HEK293T (cell line): ENCODE results near the gene ADGRB2.

Source experiments
- CTCF ChIA-PET: fragments of 350-600 bp; formaldehyde crosslinking; extraction: SDS; loops from one replicate; lab custom pipeline; 2021; ENCODE audit warnings: antibody characterized with exemption, inconsistent platforms; lab: Yijun Ruan, JAX
- POLR2A ChIA-PET: fragments of 350-600 bp; formaldehyde crosslinking; extraction: SDS; loops from one replicate; lab custom pipeline; 2020; ENCODE audit warnings: antibody characterized with exemption, inconsistent platforms; lab: Yijun Ruan, JAX
- DNase-seq: peaks from one replicate; pipeline ENCODE4 v3.0.0; 2012; ENCODE audit warnings: mixed read lengths; ENCODE audit errors: extremely low spot score
- ARNT ChIP-seq: fragments of 450-650 bp; IDR thresholded peaks from 2 replicates; pipeline ENCODE4 v1.6.1; 2017; ENCODE audit warnings: mild to moderate bottlenecking
- BHLHE40 ChIP-seq: fragments of 450-650 bp; IDR thresholded peaks from 2 replicates; pipeline ENCODE4 v1.6.1; 2016; ENCODE audit warnings: mild to moderate bottlenecking, moderate library complexity, borderline replicate concordance
- CTBP1 ChIP-seq: fragments of 450-650 bp; IDR thresholded peaks from 2 replicates; pipeline ENCODE4 v1.6.1; 2016; ENCODE audit warnings: borderline replicate concordance
- ELF4 ChIP-seq: fragments of 450-650 bp; IDR thresholded peaks from 2 replicates; pipeline ENCODE4 v1.6.1; 2017; ENCODE audit warnings: antibody characterized with exemption
- FOXA1 ChIP-seq: fragments of 450-650 bp; IDR thresholded peaks from 2 replicates; pipeline ENCODE4 v1.6.1; 2016; ENCODE audit warnings: mild to moderate bottlenecking
- FOXK2 ChIP-seq: fragments of 450-650 bp; IDR thresholded peaks from 2 replicates; pipeline ENCODE4 v1.6.1; 2016; ENCODE audit warnings: mild to moderate bottlenecking
- FOXM1 ChIP-seq: fragments of 450-650 bp; IDR thresholded peaks from 2 replicates; pipeline ENCODE4 v1.6.1; 2017; ENCODE audit warnings: mild to moderate bottlenecking, borderline replicate concordance
- HDGF ChIP-seq: fragments of 450-650 bp; IDR thresholded peaks from 2 replicates; pipeline ENCODE4 v1.6.1; 2017; ENCODE audit warnings: antibody characterized with exemption, borderline replicate concordance
- L3MBTL2 ChIP-seq: fragments of 450-650 bp; conservative IDR thresholded peaks from 2 replicates; pipeline ENCODE4 v1.6.1; 2016; ENCODE audit warnings: mild to moderate bottlenecking
- LEF1 ChIP-seq: fragments of 450-650 bp; IDR thresholded peaks from 2 replicates; pipeline ENCODE4 v1.6.1; 2017; ENCODE audit warnings: mild to moderate bottlenecking, borderline replicate concordance
- NFRKB ChIP-seq: fragments of 450-650 bp; IDR thresholded peaks from 2 replicates; pipeline ENCODE4 v1.6.1; 2016; ENCODE audit warnings: mild to moderate bottlenecking, moderate library complexity
- PKNOX1 ChIP-seq: fragments of 450-650 bp; IDR thresholded peaks from 2 replicates; pipeline ENCODE4 v1.6.1; 2016
- SP1 ChIP-seq: fragments of 450-650 bp; IDR thresholded peaks from 2 replicates; pipeline ENCODE4 v1.6.1; 2017
- SUZ12 ChIP-seq: fragments of 450-650 bp; IDR thresholded peaks from 2 replicates; pipeline ENCODE4 v1.6.1; 2016; ENCODE audit warnings: mild to moderate bottlenecking
- TARDBP ChIP-seq: fragments of 450-650 bp; IDR thresholded peaks from 2 replicates; pipeline ENCODE4 v1.6.1; 2016
- ZNF384 ChIP-seq: fragments of 450-650 bp; IDR thresholded peaks from 2 replicates; pipeline ENCODE4 v1.6.1; 2016

Gene ADGRB2

GRCh38 chr1:31773861-31774260 lies 9.7 kb upstream of the ADGRB2 start:
- POLR2A ChIA-PET: no interaction called here
- DNase-seq: no peak
- CTCF ChIA-PET: no interaction called here
- TF ChIP-seq FOXM1: no peak
- TF ChIP-seq PKNOX1: no peak
- TF ChIP-seq ZNF384: no peak
- no peak for TF ChIP-seq SUZ12
- no peak for TF ChIP-seq FOXA1
- no peak for TF ChIP-seq FOXK2
- TF ChIP-seq L3MBTL2: no peak
- TF ChIP-seq ARNT: no peak
- no peak for TF ChIP-seq BHLHE40
- TF ChIP-seq NFRKB: no peak
- TF ChIP-seq LEF1: no peak
- no peak for TF ChIP-seq HDGF
- TF ChIP-seq TARDBP: no peak
- no peak for TF ChIP-seq CTBP1
- no peak for TF ChIP-seq ELF4
- no peak for TF ChIP-seq SP1

GRCh38 chr1:31772669-31773248 lies 8.6 kb upstream of the ADGRB2 start:
- POLR2A ChIA-PET: no interaction called here

GRCh38 chr1:31771891-31772668 lies 7.9 kb upstream of the ADGRB2 start:
- ChIA-PET POLR2A (no interaction called here), CTCF (no interaction called here)
- no peak for TF ChIP-seq L3MBTL2
- TF ChIP-seq ELF4: no peak
- no peak for DNase-seq

More at GRCh38 chr1:31772669-31773248, 8.6 kb upstream of the ADGRB2 start:
- no peak for TF ChIP-seq SUZ12
- no peak for TF ChIP-seq SP1
- TF ChIP-seq ZNF384: no peak
- TF ChIP-seq LEF1: no peak
- no peak for TF ChIP-seq HDGF
- TF ChIP-seq L3MBTL2: no peak
- TF ChIP-seq FOXK2: no peak
- TF ChIP-seq NFRKB: no peak
- TF ChIP-seq FOXA1: no peak
- DNase-seq: no peak
- CTCF ChIA-PET: no interaction called here

GRCh38 chr1:31769720-31770390 lies 5.7 kb upstream of the ADGRB2 start:
- no peak for DNase-seq
- TF ChIP-seq BHLHE40 (no peak), ZNF384 (no peak), FOXK2 (no peak), SP1 (no peak), PKNOX1 (no peak), SUZ12 (no peak), FOXM1 (no peak), CTBP1 (no peak), ARNT (no peak), NFRKB (no peak)
- ChIA-PET CTCF (no interaction called here), POLR2A (no interaction called here)

- DNase-seq: no peak
- CTCF ChIA-PET: interaction anchor here (1.0 kb wide), 1 partner anchor 24 kb away, joined by 4 read pairs; no protein-coding TSS in a partner anchor
- POLR2A ChIA-PET: no interaction called here
- TF ChIP-seq SUZ12 (no peak), ARNT (no peak), ELF4 (no peak), L3MBTL2 (no peak), SP1 (no peak), FOXM1 (no peak), FOXK2 (no peak), TARDBP (no peak), PKNOX1 (no peak), FOXA1 (no peak), NFRKB (no peak), LEF1 (no peak), BHLHE40 (no peak), ZNF384 (no peak), CTBP1 (no peak), HDGF (no peak)
Measured at GRCh38 chr1:31768939-31769704, 5.0 kb upstream of the ADGRB2 start.
